ENCODE data around the gene LMAN2.

The LMAN2 gene

DNA sequence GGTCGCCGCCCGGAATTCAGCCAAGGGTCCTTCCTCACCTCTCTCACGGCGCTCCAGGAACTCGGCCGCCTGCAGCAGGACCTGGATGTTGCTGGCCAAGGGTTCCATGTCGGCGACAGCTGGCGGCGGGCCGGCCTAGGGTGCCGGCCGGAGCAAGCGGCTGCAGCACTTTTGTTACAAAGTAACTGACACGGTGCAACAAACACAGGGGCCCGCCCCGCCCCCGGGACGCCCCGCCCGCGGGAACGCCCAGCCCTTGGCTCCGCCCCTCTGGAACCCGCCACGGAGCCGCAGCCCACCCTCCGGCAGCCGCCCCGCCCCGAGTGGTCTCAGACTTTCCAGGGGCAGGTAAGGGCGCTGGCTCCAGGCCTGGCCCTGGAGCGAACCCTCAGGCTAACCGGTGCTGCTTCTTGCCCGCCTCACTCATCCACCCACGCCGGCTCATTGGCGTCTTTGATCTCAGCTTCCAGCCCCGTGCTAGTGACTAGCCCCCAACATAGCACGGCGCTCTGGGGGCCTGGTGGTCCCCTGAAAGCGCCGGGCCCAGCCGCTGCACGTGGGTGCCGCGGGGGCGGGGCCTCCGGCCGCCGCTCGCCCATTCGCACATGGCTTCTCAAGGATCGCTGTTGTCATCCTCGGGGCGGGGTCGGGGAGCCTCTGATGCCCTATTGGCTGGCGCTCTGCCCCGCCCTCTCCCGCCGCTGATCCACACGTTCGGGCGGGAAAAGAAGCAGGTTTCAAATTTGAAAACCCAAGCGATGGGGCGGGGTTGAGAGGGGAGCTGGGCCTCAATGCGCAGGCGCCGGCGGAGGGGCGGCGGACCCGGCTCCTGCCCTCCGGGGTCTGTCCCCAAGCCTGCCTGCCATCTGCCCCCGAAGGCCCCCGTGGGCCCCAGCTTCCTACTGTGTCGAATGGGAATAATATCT lies 39.5 kb downstream of the LMAN2 start, which contains the start of gene MXD3 (continued):
- TF ChIP-seq ZXDB (tag by site-specific recombination; IDR thresholded peaks at IDR 0.05): peak; percentile 100
- TF ChIP-seq, protein P1, sequence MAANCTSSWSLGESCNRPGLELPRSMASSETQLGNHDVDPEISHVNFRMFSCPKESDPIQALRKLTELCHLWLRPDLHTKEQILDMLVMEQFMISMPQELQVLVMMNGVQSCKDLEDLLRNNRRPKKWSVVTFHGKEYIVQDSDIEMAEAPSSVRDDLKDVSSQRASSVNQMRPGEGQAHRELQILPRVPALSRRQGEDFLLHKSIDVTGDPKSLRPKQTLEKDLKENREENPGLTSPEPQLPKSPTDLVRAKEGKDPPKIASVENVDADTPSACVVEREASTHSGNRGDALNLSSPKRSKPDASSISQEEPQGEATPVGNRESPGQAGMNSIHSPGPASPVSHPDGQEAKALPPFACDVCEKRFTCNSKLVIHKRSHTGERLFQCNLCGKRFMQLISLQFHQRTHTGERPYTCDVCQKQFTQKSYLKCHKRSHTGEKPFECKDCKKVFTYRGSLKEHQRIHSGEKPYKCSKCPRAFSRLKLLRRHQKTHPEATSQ (tag by site-specific recombination; IDR thresholded peaks at IDR 0.05): peak; percentile 62; the same call in 1 of the 2 replicates
- peak; percentile 18; the same call in 1 of the 2 replicates for TF ChIP-seq ZNF76 (tag by site-specific recombination; IDR thresholded peaks at IDR 0.05; ENCODE audit: borderline replicate concordance, low read depth)
- no peak for TF ChIP-seq ZNF548 (tag by site-specific recombination; IDR thresholded peaks at IDR 0.05)
- peak; percentile 77 for TF ChIP-seq ZSCAN30 (tag by site-specific recombination; IDR thresholded peaks at IDR 0.05)
- TF ChIP-seq ZNF664 (tag by site-specific recombination; IDR thresholded peaks at IDR 0.05): no peak
- no peak for TF ChIP-seq ZFP3 (tag by site-specific recombination; IDR thresholded peaks at IDR 0.05; ENCODE audit: low read depth)
- TF ChIP-seq SETDB1 (IDR thresholded peaks at IDR 0.05; ENCODE audit: insufficient read length, low read length): no peak
- TF ChIP-seq, protein P2, sequence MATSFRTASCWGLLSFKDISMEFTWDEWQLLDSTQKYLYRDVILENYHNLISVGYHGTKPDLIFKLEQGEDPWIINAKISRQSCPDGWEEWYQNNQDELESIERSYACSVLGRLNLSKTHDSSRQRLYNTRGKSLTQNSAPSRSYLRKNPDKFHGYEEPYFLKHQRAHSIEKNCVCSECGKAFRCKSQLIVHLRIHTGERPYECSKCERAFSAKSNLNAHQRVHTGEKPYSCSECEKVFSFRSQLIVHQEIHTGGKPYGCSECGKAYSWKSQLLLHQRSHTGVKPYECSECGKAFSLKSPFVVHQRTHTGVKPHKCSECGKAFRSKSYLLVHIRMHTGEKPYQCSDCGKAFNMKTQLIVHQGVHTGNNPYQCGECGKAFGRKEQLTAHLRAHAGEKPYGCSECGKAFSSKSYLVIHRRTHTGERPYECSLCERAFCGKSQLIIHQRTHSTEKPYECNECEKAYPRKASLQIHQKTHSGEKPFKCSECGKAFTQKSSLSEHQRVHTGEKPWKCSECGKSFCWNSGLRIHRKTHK (tag by site-specific recombination; IDR thresholded peaks at IDR 0.05): no peak
- no peak for TF ChIP-seq ZNF473 (tag by site-specific recombination; IDR thresholded peaks at IDR 0.05)
- TF ChIP-seq ZNF24 (tag by site-specific recombination; IDR thresholded peaks at IDR 0.05): peak; percentile 64; the same call in 1 of the 2 replicates
- TF ChIP-seq OSR2 (tag by site-specific recombination; IDR thresholded peaks at IDR 0.05): 0 out of 2 replicates have a peak, but pooled peaks have one; percentile 9
- no peak for TF ChIP-seq ZNF133 (tag by site-specific recombination; IDR thresholded peaks at IDR 0.05)

DNA sequence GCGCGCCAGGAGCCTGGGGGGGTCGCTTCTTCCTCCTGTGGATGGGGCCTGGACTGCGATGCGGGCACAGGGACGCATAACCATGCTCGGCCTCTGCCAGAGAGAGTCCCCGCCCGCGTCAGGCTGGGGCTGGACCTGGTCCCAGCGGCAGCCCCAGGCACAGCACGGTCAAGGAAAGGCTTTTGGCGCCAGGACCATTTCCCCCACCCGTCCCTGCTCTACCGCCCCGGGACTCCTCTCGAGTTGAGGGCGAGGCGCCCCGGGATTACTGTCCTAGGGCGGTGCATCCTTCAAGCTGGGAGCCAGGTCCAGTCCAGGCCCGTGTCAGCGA lies 40.1 kb downstream of the LMAN2 start:
- TF ChIP-seq, protein P3, sequence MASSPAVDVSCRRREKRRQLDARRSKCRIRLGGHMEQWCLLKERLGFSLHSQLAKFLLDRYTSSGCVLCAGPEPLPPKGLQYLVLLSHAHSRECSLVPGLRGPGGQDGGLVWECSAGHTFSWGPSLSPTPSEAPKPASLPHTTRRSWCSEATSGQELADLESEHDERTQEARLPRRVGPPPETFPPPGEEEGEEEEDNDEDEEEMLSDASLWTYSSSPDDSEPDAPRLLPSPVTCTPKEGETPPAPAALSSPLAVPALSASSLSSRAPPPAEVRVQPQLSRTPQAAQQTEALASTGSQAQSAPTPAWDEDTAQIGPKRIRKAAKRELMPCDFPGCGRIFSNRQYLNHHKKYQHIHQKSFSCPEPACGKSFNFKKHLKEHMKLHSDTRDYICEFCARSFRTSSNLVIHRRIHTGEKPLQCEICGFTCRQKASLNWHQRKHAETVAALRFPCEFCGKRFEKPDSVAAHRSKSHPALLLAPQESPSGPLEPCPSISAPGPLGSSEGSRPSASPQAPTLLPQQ (tag by site-specific recombination; IDR thresholded peaks at IDR 0.05): no peak
- no peak for TF ChIP-seq ZNF624 (tag by site-specific recombination; IDR thresholded peaks at IDR 0.05)
- TF ChIP-seq TCF7L2 (IDR thresholded peaks at IDR 0.05; ENCODE audit: borderline replicate concordance, low read depth, low read length): no peak
- TF ChIP-seq ZNF112 (tag by site-specific recombination; IDR thresholded peaks at IDR 0.05): no peak
- TF ChIP-seq ZNF391 (tag by site-specific recombination; IDR thresholded peaks at IDR 0.05; ENCODE audit: borderline replicate concordance, low read depth): peak; percentile 33; the same call in 1 of the 2 replicates
- TF ChIP-seq BCL11B (tag by site-specific recombination; IDR thresholded peaks at IDR 0.05; ENCODE audit: low read depth): peak; percentile 14; the same call in 1 of the 2 replicates
- TF ChIP-seq ZNF660 (tag by site-specific recombination; IDR thresholded peaks at IDR 0.05): no peak
- TF ChIP-seq ZNF266 (tag by site-specific recombination; IDR thresholded peaks at IDR 0.05; ENCODE audit: low read depth): no peak
- no peak for TF ChIP-seq ZNF184 (tag by site-specific recombination; IDR thresholded peaks at IDR 0.05)
- 0 out of 2 replicates have a peak, but pooled peaks have one; percentile 6 for TF ChIP-seq SCRT2 (tag by site-specific recombination; IDR thresholded peaks at IDR 0.05)
- H3K27ac ChIP-seq (ENCODE audit: extremely low read depth, low read depth, low read length): peak overlapping the region; percentile 35
- H3K36me3 ChIP-seq (ENCODE audit: control insufficient read depth in 2 of 2, insufficient read depth in 1 of 2, low read length in 2 of 2): peaks cover 0 to 32% of the 10 kb centered on the region in 2 experiments; a peak in 1 of 3 replicates
- POLR2A ChIA-PET: interaction anchor here (1.3 to 2.4 kb wide), 6 partner anchors 8 to 184 kb away, joined by 3 to 12 read pairs (median 10); partner anchors contain the start of genes LMAN2, PRELID1 and RAB24
- peak overlapping the region; percentile 86 for H3K4me3 ChIP-seq (ENCODE audit: low read depth, low read length)
- CTCF ChIA-PET: interaction anchor here (0.8 to 3.3 kb wide), 5 partner anchors 59 to 197 kb away, joined by 3 to 15 read pairs (median 7); no protein-coding TSS in a partner anchor
- H3K9me3 ChIP-seq (ENCODE audit: control insufficient read depth, insufficient read depth, low read depth, low read length): no peaks in the 10 kb centered on the region
- peaks cover 5% of the 10 kb centered on the region for H3K4me1 ChIP-seq (ENCODE audit: control insufficient read depth, insufficient read depth, low read length)
